Measurements from ENCODE around the gene NETO2. TPM values are rescaled to one million over a fixed set of nuclear protein-coding genes. Genes with fewer than 3 reads are reported as not detected.
"Not testable (repeated sequence)": the region's sequence is repeated elsewhere in the genome, so short reads cannot be mapped to it uniquely, and the experiment has no call there.

Gene NETO2
- total and polyA plus RNA-seq, 2 donors (not counting 3 experiments of a cell fraction or from before 2014, with no cell fraction given): 18.4 to 24.8 TPM

GRCh38 chr16:47060596-47060995, 83.1 kb downstream of the NETO2 start:
- Histone ChIP-seq H3K36me3 (ENCODE audit: control insufficient read depth in 2 of 2, extremely low read depth in 1 of 2, insufficient read depth in 2 of 2, low read length in 2 of 2) (no peaks in the 10 kb centered on the region), H3K27ac (ENCODE audit: insufficient read depth, low read depth, low read length) (no peak overlapping the region), H3K9ac (replicated peaks; ENCODE audit: extremely low read depth, insufficient read depth, low read length) (no peak overlapping the region), H3K79me2 (ENCODE audit: control insufficient read depth, insufficient read depth, low read length) (no peaks in the 10 kb centered on the region), H3K4me3 (replicated peaks in 1 of 3; ENCODE audit: insufficient read depth in 1 of 3, low read depth in 1 of 3, low read length in 3 of 3) (no peak overlapping the region), H3K4me2 (ENCODE audit: insufficient read depth, low read length) (no peak overlapping the region), H4K20me1 (replicated peaks; ENCODE audit: control insufficient read depth, extremely low read depth, insufficient read depth, low read length) (no peaks in the 10 kb centered on the region), H3K9me1 (replicated peaks; ENCODE audit: control insufficient read depth, extremely low read depth, insufficient read depth, low read length) (no peaks in the 10 kb centered on the region), H3K4me1 (ENCODE audit: control insufficient read depth, extremely low read depth, insufficient read depth, low read length) (no peaks in the 10 kb centered on the region), H2AFZ (ENCODE audit: low read depth, low read length) (no peak overlapping the region), H3K27me3 (ENCODE audit: control insufficient read depth in 2 of 2, insufficient read depth in 2 of 2, low read length in 2 of 2) (no peaks in the 10 kb centered on the region), H3K9me3 (replicated peaks; ENCODE audit: control insufficient read depth, insufficient read depth, low read length) (no peaks in the 10 kb centered on the region)
- FAIRE-seq (no peak), DNase-seq (ENCODE audit: low read depth, low spot score) (no peak)
- dilution Hi-C loops (cut with MboI; ENCODE audit: extremely low pct_ligation_motif_present, low sequenced_read_pairs) (no loop called here), intact Hi-C loops (cut with micrococcal nuclease) (no loop called here)
- POLR2A ChIA-PET: no interaction called here
- TF ChIP-seq EZH2 (IDR thresholded peaks at IDR 0.05; ENCODE audit: borderline replicate concordance, low read depth, low read length, severe bottlenecking): no peak
- TF ChIP-seq, protein P1, sequence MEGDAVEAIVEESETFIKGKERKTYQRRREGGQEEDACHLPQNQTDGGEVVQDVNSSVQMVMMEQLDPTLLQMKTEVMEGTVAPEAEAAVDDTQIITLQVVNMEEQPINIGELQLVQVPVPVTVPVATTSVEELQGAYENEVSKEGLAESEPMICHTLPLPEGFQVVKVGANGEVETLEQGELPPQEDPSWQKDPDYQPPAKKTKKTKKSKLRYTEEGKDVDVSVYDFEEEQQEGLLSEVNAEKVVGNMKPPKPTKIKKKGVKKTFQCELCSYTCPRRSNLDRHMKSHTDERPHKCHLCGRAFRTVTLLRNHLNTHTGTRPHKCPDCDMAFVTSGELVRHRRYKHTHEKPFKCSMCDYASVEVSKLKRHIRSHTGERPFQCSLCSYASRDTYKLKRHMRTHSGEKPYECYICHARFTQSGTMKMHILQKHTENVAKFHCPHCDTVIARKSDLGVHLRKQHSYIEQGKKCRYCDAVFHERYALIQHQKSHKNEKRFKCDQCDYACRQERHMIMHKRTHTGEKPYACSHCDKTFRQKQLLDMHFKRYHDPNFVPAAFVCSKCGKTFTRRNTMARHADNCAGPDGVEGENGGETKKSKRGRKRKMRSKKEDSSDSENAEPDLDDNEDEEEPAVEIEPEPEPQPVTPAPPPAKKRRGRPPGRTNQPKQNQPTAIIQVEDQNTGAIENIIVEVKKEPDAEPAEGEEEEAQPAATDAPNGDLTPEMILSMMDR (IDR thresholded peaks at IDR 0.05; ENCODE audit: extremely low read depth in 1 of 2, insufficient read depth in 1 of 2, low read depth in 1 of 2, low read length in 2 of 2): no peak
- no TSS peak for BruUV-seq (replicated peaks)
- CTCF ChIA-PET: interaction anchor here (1.2 to 1.8 kb wide), 5 partner anchors 14 to 994 kb away, joined by 3 to 5 read pairs (median 3); partner anchors contain the start of gene NETO2

DNA sequence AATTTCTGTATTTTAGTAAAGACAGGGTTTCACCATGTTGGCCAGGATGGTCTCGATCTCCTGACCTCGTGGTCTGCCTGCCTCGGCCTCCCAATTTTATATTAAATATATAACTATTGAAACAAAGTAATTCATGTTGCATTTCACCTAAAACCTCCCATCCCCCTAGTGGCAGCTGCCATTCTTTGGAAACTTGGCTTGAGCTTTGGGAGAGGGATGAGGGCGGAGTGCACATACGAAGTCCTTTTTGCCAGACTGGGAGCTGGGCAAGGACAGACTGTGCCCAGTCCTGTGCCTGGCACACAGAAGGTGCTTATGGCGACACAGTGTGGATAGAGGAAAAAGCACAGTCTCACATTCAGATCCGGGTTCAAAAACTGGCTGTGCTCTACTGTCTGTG, 83.8 kb downstream of the NETO2 start:
- no peak for FAIRE-seq
- no peaks in the 10 kb centered on the region for H3K9me3 ChIP-seq (replicated peaks; ENCODE audit: control insufficient read depth, insufficient read depth, low read length)
- H3K4me2 ChIP-seq (ENCODE audit: insufficient read depth, low read length): no peak overlapping the region
- H3K36me3 ChIP-seq (ENCODE audit: control insufficient read depth in 2 of 2, extremely low read depth in 1 of 2, insufficient read depth in 2 of 2, low read length in 2 of 2): no peaks in the 10 kb centered on the region
- ChIA-PET POLR2A (no interaction called here), CTCF (interaction anchor here (1.2 to 1.8 kb wide), 3 partner anchors 15 to 82 kb away, joined by 3 to 5 read pairs (median 4); no protein-coding TSS in a partner anchor)
- H3K4me1 ChIP-seq (ENCODE audit: control insufficient read depth, extremely low read depth, insufficient read depth, low read length): no peaks in the 10 kb centered on the region
- no peaks in the 10 kb centered on the region for H3K9me1 ChIP-seq (replicated peaks; ENCODE audit: control insufficient read depth, extremely low read depth, insufficient read depth, low read length)
- TF ChIP-seq FOS (IDR thresholded peaks at IDR 0.05; ENCODE audit: borderline replicate concordance, insufficient read depth, low read length): no peak
- TF ChIP-seq MYC (IDR thresholded peaks at IDR 0.05; ENCODE audit: low read depth, low read length): no peak
- no peak for TF ChIP-seq EZH2 (IDR thresholded peaks at IDR 0.05; ENCODE audit: borderline replicate concordance, low read depth, low read length, severe bottlenecking)
- no peak for TF ChIP-seq GATA2 (IDR thresholded peaks at IDR 0.05; ENCODE audit: insufficient read depth, insufficient read length, low read depth, low read length)
- TF ChIP-seq JUN (IDR thresholded peaks at IDR 0.05; ENCODE audit: borderline replicate concordance, insufficient read depth, insufficient read length, low read depth): no peak
- TF ChIP-seq, protein P2, sequence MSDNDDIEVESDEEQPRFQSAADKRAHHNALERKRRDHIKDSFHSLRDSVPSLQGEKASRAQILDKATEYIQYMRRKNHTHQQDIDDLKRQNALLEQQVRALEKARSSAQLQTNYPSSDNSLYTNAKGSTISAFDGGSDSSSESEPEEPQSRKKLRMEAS (IDR thresholded peaks at IDR 0.05; ENCODE audit: insufficient read depth, insufficient read length): no peak
- TF ChIP-seq POLR2AphosphoS5 (IDR thresholded peaks at IDR 0.05; ENCODE audit: insufficient read depth, low read depth, low read length): no peak
- H3K9ac ChIP-seq (replicated peaks; ENCODE audit: extremely low read depth, insufficient read depth, low read length): no peak overlapping the region
- no TSS peak for BruUV-seq (replicated peaks)
- H3K27me3 ChIP-seq (ENCODE audit: control insufficient read depth in 2 of 2, insufficient read depth in 2 of 2, low read length in 2 of 2): no peaks in the 10 kb centered on the region
- DNase-seq (ENCODE audit: low read depth, low spot score): no peak
- intact Hi-C loops (cut with micrococcal nuclease) (no loop called here), dilution Hi-C loops (cut with MboI; ENCODE audit: extremely low pct_ligation_motif_present, low sequenced_read_pairs) (no loop called here)
- no peak overlapping the region for H3K4me3 ChIP-seq (replicated peaks in 1 of 3; ENCODE audit: insufficient read depth in 1 of 3, low read depth in 1 of 3, low read length in 3 of 3)
- no peaks in the 10 kb centered on the region for H4K20me1 ChIP-seq (replicated peaks; ENCODE audit: control insufficient read depth, extremely low read depth, insufficient read depth, low read length)
- H3K27ac ChIP-seq (ENCODE audit: insufficient read depth, low read depth, low read length): no peak overlapping the region
- H3K79me2 ChIP-seq (ENCODE audit: control insufficient read depth, insufficient read depth, low read length): no peaks in the 10 kb centered on the region
- H2AFZ ChIP-seq (ENCODE audit: low read depth, low read length): no peak overlapping the region

DNA sequence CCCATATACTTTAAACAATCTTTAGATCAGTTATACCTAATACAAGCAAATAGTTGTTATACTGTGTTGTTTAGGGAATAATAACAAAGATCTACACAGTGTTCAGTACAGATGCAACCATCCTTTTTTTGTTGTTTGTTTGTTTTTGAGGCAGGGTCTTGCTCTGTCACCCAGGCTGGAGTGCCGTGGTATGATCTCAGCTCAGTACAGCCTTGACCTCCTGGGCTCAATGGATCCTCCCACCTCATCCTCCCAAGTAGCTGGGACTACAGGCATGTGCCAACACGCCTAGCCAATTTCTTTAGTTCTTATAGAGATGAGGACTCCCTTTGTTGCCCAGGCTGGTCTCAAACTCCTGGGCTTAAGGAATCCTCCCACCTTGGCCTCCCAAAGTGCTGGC, 84.6 kb downstream of the NETO2 start:
- dilution Hi-C loops (cut with MboI; ENCODE audit: extremely low pct_ligation_motif_present, low sequenced_read_pairs): not testable (repeated sequence)

More for the DNA sequence above, 84.6 kb downstream of the NETO2 start:
- H2AFZ ChIP-seq (ENCODE audit: low read depth, low read length); H3K79me2 ChIP-seq (ENCODE audit: control insufficient read depth, insufficient read depth, low read length); H3K36me3 ChIP-seq (ENCODE audit: control insufficient read depth in 2 of 2, extremely low read depth in 1 of 2, insufficient read depth in 2 of 2, low read length in 2 of 2); FAIRE-seq; BruUV-seq (replicated peaks); H3K4me2 ChIP-seq (ENCODE audit: insufficient read depth, low read length); H4K20me1 ChIP-seq (replicated peaks; ENCODE audit: control insufficient read depth, extremely low read depth, insufficient read depth, low read length); H3K4me3 ChIP-seq (replicated peaks in 1 of 3; ENCODE audit: insufficient read depth in 1 of 3, low read depth in 1 of 3, low read length in 3 of 3); POLR2A ChIA-PET; H3K27me3 ChIP-seq (ENCODE audit: control insufficient read depth in 2 of 2, insufficient read depth in 2 of 2, low read length in 2 of 2); H3K9ac ChIP-seq (replicated peaks; ENCODE audit: extremely low read depth, insufficient read depth, low read length); H3K9me1 ChIP-seq (replicated peaks; ENCODE audit: control insufficient read depth, extremely low read depth, insufficient read depth, low read length); DNase-seq (ENCODE audit: low read depth, low spot score); H3K9me3 ChIP-seq (replicated peaks; ENCODE audit: control insufficient read depth, insufficient read depth, low read length); H3K4me1 ChIP-seq (ENCODE audit: control insufficient read depth, extremely low read depth, insufficient read depth, low read length); H3K27ac ChIP-seq (ENCODE audit: insufficient read depth, low read depth, low read length); intact Hi-C loops (cut with micrococcal nuclease): not testable (repeated sequence)
- CTCF ChIA-PET: interaction anchor here (1.2 kb wide), 1 partner anchor 21 kb away, joined by 3 read pairs; no protein-coding TSS in a partner anchor

Data from endothelial cell of umbilical vein (primary cell).